Bronchial epithelial cell (primary cell): Measurements from ENCODE around the gene LAMA1. TPM values are rescaled to one million over a fixed set of nuclear protein-coding genes. Genes with fewer than 3 reads are reported as not detected.

ENCODE experiments used
- DNase-seq: peaks from one replicate; pipeline ENCODE4 v3.0.0-alpha.2; 2010; ENCODE audit warnings: low read depth
- FAIRE-seq: peaks from 2 replicates; lab custom pipeline; 2011; peaks lifted over from hg19 to GRCh38; lab: Jason Lieb, UNC
- H3K27me3 ChIP-seq: 2 replicates; pipeline ENCODE4 v1.5.1; 2011; ENCODE audit warnings: low read length; ENCODE audit not compliant: control insufficient read depth, insufficient read depth
- H3K36me3 ChIP-seq: 2 replicates; pipeline ENCODE4 v1.5.1; 2011; ENCODE audit warnings: low read length; ENCODE audit not compliant: control insufficient read depth, insufficient read depth
- H3K4me3 ChIP-seq: 2 replicates; pipeline ENCODE4 v1.5.1; 2011; ENCODE audit warnings: mild to moderate bottlenecking, low read depth, low read length, control low read depth
- total RNA-seq: library from RNA; depleted of rRNA; stranded (reverse); fragments of >200 nt; gene quantifications from 2 replicates; pipeline ENCODE4 v1.2.1, GENCODE V29; 2014
- TF ChIP-seq, protein P1 (sequence below): IDR thresholded peaks from 2 replicates; pipeline ENCODE4 v1.5.1; 2011; ENCODE audit warnings: mild to moderate bottlenecking, moderate library complexity, low read length, control low read depth, inconsistent platforms; ENCODE audit not compliant: insufficient read depth, severe bottlenecking

LAMA1 gene
- total RNA-seq, 1 donor from 2014 or later = 1.8 TPM

DNA sequence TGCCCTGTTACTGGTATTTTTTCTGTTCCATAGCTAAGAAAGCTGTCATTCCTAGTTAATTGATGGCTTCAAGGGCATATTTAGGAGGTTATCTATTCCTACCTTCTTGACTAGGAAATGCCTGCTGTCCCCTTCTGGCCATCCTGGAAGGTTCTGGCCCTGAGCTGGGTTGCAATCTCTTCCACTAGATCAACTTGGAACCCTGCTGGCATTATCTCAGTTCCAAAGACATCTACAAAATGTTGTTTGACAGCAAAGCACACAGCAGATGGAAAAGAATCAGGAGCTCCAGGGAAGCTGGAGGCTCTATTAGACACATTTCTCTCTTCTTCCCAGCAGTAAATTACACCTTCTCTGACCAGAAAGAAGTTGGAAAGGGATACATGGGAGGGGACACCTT lies 196.0 kb downstream of the LAMA1 start:
- DNase-seq (no peak), FAIRE-seq (no peak)
- no peak overlapping the region for H3K4me3 ChIP-seq
- H3K27me3 ChIP-seq = no peaks in the 10 kb centered on the region
- no peaks in the 10 kb centered on the region for H3K36me3 ChIP-seq
- TF ChIP-seq, protein P1, sequence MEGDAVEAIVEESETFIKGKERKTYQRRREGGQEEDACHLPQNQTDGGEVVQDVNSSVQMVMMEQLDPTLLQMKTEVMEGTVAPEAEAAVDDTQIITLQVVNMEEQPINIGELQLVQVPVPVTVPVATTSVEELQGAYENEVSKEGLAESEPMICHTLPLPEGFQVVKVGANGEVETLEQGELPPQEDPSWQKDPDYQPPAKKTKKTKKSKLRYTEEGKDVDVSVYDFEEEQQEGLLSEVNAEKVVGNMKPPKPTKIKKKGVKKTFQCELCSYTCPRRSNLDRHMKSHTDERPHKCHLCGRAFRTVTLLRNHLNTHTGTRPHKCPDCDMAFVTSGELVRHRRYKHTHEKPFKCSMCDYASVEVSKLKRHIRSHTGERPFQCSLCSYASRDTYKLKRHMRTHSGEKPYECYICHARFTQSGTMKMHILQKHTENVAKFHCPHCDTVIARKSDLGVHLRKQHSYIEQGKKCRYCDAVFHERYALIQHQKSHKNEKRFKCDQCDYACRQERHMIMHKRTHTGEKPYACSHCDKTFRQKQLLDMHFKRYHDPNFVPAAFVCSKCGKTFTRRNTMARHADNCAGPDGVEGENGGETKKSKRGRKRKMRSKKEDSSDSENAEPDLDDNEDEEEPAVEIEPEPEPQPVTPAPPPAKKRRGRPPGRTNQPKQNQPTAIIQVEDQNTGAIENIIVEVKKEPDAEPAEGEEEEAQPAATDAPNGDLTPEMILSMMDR = no peak

- no peaks in the 10 kb centered on the region for H3K27me3 ChIP-seq
- H3K36me3 ChIP-seq = no peaks in the 10 kb centered on the region
- FAIRE-seq (peak; percentile 92), DNase-seq (peak; percentile 53)
- TF ChIP-seq, protein P1 = peak; percentile 90
- H3K4me3 ChIP-seq = no peak overlapping the region
These were observed 197.3 kb downstream of the LAMA1 start for GRCh38 chr18:6920099-6920955.

DNA sequence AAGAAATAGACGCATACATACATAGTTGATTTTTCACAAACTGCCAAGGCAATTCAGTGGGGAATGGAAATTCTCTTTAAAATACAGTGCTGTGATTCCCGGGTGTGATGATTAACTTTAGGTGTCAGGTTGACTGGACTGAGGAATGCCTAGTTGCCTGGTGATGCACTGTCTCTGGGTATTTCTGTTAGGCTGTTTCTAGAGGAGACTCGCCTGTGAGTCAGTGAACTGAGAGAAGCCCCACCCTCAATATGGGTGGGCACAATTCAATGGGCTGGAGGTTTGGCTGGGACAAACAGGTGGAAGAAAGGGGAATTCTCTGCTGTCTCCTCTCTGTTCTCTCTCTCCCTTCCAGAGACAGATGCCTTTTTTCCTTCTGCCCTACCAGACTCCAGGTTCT lies 200.5 kb downstream of the LAMA1 start:
- DNase-seq (peak; percentile 51), FAIRE-seq (no peak)
- H3K4me3 ChIP-seq = no peak overlapping the region
- H3K27me3 ChIP-seq = no peaks in the 10 kb centered on the region
- TF ChIP-seq, protein P1 = no peak
- no peaks in the 10 kb centered on the region for H3K36me3 ChIP-seq

GRCh38 chr18:6901286-6901926 lies 216.2 kb downstream of the LAMA1 start:
- TF ChIP-seq, protein P1 = no peak
- FAIRE-seq (no peak), DNase-seq (no peak)
- no peaks in the 10 kb centered on the region for H3K27me3 ChIP-seq
- no peak overlapping the region for H3K4me3 ChIP-seq
- H3K36me3 ChIP-seq = no peaks in the 10 kb centered on the region

DNA sequence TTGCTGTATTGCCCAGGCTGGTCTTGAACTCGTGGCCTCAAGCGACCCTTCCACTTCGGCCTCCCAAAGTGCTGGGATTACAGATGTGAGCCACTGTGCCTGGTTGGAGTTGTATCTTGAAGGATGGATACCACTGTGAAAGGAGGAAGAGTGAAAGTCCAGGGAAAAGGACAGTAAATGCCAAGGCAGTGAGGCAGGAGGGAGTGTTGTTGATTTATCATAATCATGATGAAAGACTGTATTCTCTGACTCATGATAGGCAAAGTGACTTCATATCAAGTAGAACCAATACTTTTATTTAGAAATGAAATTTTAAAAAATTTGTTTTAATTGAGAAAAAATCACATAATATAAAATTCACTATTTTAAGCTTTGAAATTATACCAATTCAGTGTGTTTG lies 225.8 kb downstream of the LAMA1 start:
- TF ChIP-seq, protein P1 = no peak
- FAIRE-seq = no peak
- peak; percentile 51 for DNase-seq
- Histone ChIP-seq H3K4me3 (no peak overlapping the region), H3K36me3 (no peaks in the 10 kb centered on the region), H3K27me3 (no peaks in the 10 kb centered on the region)

Other genes starting within 250 kb of the LAMA1 start
- not detected in 2 replicates for gene LRRC30, start 113.3 kb upstream of the LAMA1 start, total RNA-seq